Body of pancreas (tissue), 4 donors: ENCODE measurements around the gene CDK5RAP1. TPM values are rescaled to one million over a fixed set of nuclear protein-coding genes. Genes with fewer than 3 reads are reported as not detected.

Experiments
- ATAC-seq: fragments of 150-250 bp; one replicate; pipeline ENCODE4 v1.9.1; 2016
- DNase-seq, 4 donors: peaks; one replicate each; pipeline ENCODE4 v3.0.0-alpha.2; 2019
- H3K27ac ChIP-seq, 4 donors: fragments of 200-600 bp; sonication (generic); 1 replicate in 3 of 4; 2 replicates in 1 of 4; pipeline versions ENCODE4 v1.5.1 to v1.6.1; 2016 to 2019; ENCODE audit warnings: mild to moderate bottlenecking in 1 of 4, mixed read lengths in 1 of 4, moderate library complexity in 1 of 4
- H3K27me3 ChIP-seq, 2 donors: fragments of 200-600 bp; sonication (generic); one replicate each; pipeline ENCODE4 v1.6.0; 2016; ENCODE audit warnings: mild to moderate bottlenecking in 1 of 2
- H3K36me3 ChIP-seq, 2 donors: fragments of 200-600 bp; sonication (generic); replicated peaks in 1 of 2; 2 replicates each; pipeline ENCODE4 v1.5.1; 2016; ENCODE audit warnings: low read depth in 2 of 2; ENCODE audit not compliant: insufficient read depth in 1 of 2
- H3K4me1 ChIP-seq: fragments of 200-600 bp; sonication (generic); one replicate; pipeline ENCODE4 v1.6.0; 2016
- H3K4me3 ChIP-seq, 2 donors: fragments of 200-600 bp; sonication (generic); 1 replicate in 1 of 2; 2 replicates in 1 of 2; pipeline ENCODE4 v1.5.1; 2016 to 2019
- H3K9me3 ChIP-seq, 3 donors: fragments of 200-600 bp; sonication (generic); 1 replicate in 2 of 3; 2 replicates in 1 of 3; pipeline ENCODE4 v1.5.1; 2016
- CTCF ChIP-seq, 7 experiments: fragments of 450-650 bp in 4 of 7; fragments of 200-600 bp in 3 of 7; sonication (generic) in 3 of 7; IDR thresholded peaks; one replicate each; pipeline ENCODE4 v1.5.1; 2016 to 2019; ENCODE audit warnings: antibody characterized with exemption in 7 of 7
- POLR2A ChIP-seq, 3 donors: fragments of 450-650 bp; IDR thresholded peaks; one replicate each; pipeline ENCODE4 v1.6.1; 2016; ENCODE audit warnings: antibody characterized with exemption in 3 of 3, mild to moderate bottlenecking in 2 of 3
- WGBS, 2 donors: methylation state at CpG; one replicate each; pipeline ENCODE4 v1.1.5; 2017; 5-methylcytosine and 5-hydroxymethylcytosine counted together
- intact Hi-C: fragments of 100-400 bp; cut with DNase I; formaldehyde crosslinking; loops from one replicate; pipeline ENCODE4 v1.15.1; 2023
- total RNA-seq, 2 donors: library from RNA; depleted of rRNA; stranded (reverse); fragments of >200 nt; gene quantifications; one replicate each; pipeline ENCODE4 v1.1.0, GENCODE V29; 2016

Gene CDK5RAP1
- total RNA-seq, 2 donors from 2014 or later = 8.8 to 27.0 TPM

DNA sequence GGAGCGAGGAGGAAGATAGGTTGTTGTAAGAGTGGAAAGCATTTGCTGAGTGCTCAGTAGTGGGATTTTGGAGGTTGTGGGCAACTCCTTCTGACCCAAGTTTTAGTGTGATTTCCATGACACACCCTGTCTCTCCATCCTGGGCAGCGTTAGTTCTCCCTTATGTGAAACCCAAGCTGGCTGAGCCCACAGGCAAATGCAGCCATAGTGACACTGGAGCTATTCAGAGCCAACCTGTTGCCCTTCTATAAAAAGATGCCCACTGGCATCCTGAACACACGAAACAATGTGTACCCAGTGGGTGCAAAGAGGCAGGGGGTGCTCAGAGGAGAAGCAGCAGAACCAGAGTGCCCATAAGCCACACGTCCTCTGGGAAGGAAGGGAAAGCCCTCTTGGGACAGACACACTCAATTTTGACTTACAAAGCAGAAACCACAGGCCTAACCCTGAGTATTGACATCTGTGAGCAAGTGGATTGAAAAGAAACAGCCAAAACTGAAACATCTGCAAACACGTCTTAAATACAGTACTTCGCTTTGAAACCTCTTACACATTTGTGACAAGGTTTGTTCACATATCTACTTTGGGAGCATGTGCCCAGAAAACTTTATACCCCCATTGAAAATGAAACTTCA is 63.7 kb downstream of the CDK5RAP1 start:
- Histone ChIP-seq H3K27ac (no peak overlapping the region), H3K4me1 (no peaks in the 10 kb centered on the region), H3K36me3 (no peaks in the 10 kb centered on the region), H3K4me3 (no peak overlapping the region), H3K27me3 (no peaks in the 10 kb centered on the region), H3K9me3 (no peaks in the 10 kb centered on the region)
- ATAC-seq (no peak), DNase-seq (no peak)
- intact Hi-C loops = no loop called here
- TF ChIP-seq CTCF (IDR thresholded peaks at IDR 0.05) (no peak), POLR2A (IDR thresholded peaks at IDR 0.05) (no peak)
- 62 to 76% methylated on average over 6 of the region's 6 CpGs for WGBS, 2 donors

DNA sequence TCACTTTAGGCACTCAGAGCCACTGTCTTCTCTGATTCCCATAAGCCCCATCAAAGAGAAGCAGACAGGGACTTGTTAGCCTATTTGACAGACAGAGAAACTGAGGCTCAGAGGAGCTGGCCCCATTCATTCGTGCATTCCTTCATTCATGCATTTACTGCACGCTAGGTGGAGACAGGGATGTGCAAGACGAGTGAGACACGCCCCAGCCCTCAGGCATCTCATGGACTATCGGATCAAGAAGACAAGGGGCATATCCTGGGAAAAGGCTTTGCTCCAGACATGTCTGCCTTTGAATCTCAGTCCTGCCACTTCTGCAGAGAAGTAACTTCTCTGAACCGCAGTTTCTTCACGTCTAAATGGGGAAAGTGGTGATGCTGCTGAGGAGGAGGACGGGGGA is 64.2 kb downstream of the CDK5RAP1 start:
- DNase-seq (no peak), ATAC-seq (no peak)
- no peak for TF ChIP-seq CTCF (IDR thresholded peaks at IDR 0.05)
- TF ChIP-seq POLR2A (IDR thresholded peaks at IDR 0.05) = no peak
- Histone ChIP-seq H3K4me3 (no peak overlapping the region), H3K27me3 (no peaks in the 10 kb centered on the region), H3K27ac (no peak overlapping the region), H3K36me3 (no peaks in the 10 kb centered on the region), H3K4me1 (no peaks in the 10 kb centered on the region), H3K9me3 (no peaks in the 10 kb centered on the region)
- intact Hi-C loops = no loop called here
- WGBS, 2 donors = 65 to 72% methylated on average over 8 of the region's 8 CpGs

GRCh38 chr20:33336375-33336774 is 64.9 kb downstream of the CDK5RAP1 start:
- intact Hi-C loops = no loop called here
- DNase-seq (no peak), ATAC-seq (no peak)
- 79 to 81% methylated on average over 3 of the region's 3 CpGs for WGBS, 2 donors
- no peaks in the 10 kb centered on the region for H3K4me1 ChIP-seq
- no peaks in the 10 kb centered on the region for H3K36me3 ChIP-seq
- no peak overlapping the region for H3K4me3 ChIP-seq
- TF ChIP-seq POLR2A (IDR thresholded peaks at IDR 0.05) (no peak), CTCF (IDR thresholded peaks at IDR 0.05) (no peak)
- H3K27me3 ChIP-seq = no peaks in the 10 kb centered on the region
- no peaks in the 10 kb centered on the region for H3K9me3 ChIP-seq
- H3K27ac ChIP-seq = no peak overlapping the region

DNA sequence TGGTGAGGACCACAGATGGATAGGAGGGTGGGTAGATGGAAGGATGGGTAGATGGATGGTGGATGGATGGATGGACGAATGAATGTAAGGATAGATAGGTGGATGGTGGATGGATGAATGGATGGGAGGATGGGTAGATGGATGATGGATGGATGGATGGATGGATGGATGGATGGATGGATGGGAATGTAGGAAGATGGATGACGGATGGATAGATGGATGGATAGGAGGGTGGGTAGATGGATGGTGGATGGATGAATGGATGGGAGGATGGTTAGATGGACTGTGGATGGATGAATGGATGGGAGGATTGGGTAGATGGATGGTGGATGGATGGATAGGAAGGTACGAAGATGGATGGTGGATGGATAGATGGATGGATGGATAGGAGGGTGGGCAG is 67.2 kb downstream of the CDK5RAP1 start:
- DNase-seq (no peak), ATAC-seq (no peak)
- 78 to 87% methylated on average over 3 of the region's 3 CpGs for WGBS, 2 donors
- H3K9me3 ChIP-seq = no peaks in the 10 kb centered on the region
- no peaks in the 10 kb centered on the region for H3K27me3 ChIP-seq
- H3K4me1 ChIP-seq = no peaks in the 10 kb centered on the region
- H3K27ac ChIP-seq = no peak overlapping the region
- no peak overlapping the region for H3K4me3 ChIP-seq
- TF ChIP-seq CTCF (IDR thresholded peaks at IDR 0.05) (no peak), POLR2A (IDR thresholded peaks at IDR 0.05) (no peak)
- no peaks in the 10 kb centered on the region for H3K36me3 ChIP-seq
- intact Hi-C loops = no loop called here

DNA sequence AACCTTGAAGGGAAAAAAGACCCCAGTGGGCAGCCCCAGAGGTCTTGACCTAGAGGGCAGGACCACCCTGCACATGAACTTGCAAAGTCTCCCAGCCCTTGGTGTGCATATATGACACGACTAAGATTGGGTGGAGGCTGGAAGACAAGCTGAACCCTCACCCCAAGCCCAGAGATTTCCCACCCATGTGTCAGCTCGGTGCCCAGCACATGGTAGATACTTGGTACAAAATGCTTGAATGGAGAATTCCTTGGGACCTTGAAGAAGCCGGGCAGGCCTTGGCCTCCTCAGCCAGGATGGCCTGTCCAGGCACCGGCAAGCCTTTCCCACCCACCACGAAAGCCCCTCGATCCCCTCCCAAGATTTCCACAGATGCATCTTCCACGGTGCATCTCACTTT is 67.7 kb downstream of the CDK5RAP1 start:
- no peak for DNase-seq
- Histone ChIP-seq H3K36me3 (no peaks in the 10 kb centered on the region), H3K27ac (no peak overlapping the region), H3K27me3 (no peaks in the 10 kb centered on the region), H3K4me3 (no peak overlapping the region), H3K9me3 (no peaks in the 10 kb centered on the region), H3K4me1 (no peaks in the 10 kb centered on the region)
- 73 to 82% methylated on average over 6 to 7 of the region's 7 CpGs for WGBS, 2 donors
- intact Hi-C loops = no loop called here
- no peak for TF ChIP-seq POLR2A (IDR thresholded peaks at IDR 0.05)
- TF ChIP-seq CTCF (IDR thresholded peaks at IDR 0.05) = no peak
- ATAC-seq = no peak
